Measurements from ENCODE around the gene HDAC9.

DNA sequence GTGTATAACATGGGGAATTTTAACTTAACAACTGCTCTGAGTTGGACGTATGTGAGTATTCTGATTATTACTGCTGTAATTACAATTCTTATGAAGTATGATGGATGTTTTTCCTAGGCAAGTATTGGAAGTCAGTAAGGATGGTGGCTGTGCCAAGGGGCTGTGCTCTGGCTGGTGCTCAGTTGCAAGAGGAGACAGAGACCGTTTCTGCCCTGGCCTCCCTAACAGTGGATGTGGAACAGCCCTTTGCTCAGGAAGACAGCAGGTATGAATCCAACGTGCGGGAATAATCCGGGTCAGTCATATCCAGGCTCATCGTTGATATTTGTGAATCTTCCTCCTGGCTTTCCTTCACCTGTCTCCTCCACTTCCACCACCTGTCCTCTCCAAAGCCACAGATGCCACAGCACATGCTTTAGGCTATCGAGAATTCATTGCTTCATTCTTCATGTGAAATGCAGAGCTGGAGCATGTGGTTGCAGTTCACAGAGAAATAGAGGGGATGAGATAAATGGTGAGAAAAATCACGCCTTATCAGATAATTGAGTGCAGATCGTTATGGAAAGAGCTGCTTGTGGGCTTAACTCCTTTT lies 480.2 kb downstream of the HDAC9 start:
- TF ChIP-seq, protein P1, sequence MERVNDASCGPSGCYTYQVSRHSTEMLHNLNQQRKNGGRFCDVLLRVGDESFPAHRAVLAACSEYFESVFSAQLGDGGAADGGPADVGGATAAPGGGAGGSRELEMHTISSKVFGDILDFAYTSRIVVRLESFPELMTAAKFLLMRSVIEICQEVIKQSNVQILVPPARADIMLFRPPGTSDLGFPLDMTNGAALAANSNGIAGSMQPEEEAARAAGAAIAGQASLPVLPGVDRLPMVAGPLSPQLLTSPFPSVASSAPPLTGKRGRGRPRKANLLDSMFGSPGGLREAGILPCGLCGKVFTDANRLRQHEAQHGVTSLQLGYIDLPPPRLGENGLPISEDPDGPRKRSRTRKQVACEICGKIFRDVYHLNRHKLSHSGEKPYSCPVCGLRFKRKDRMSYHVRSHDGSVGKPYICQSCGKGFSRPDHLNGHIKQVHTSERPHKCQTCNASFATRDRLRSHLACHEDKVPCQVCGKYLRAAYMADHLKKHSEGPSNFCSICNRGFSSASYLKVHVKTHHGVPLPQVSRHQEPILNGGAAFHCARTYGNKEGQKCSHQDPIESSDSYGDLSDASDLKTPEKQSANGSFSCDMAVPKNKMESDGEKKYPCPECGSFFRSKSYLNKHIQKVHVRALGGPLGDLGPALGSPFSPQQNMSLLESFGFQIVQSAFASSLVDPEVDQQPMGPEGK (CRISPR knock-in tag; IDR thresholded peaks at IDR 0.05; ENCODE audit: borderline replicate concordance), result no peak
- TF ChIP-seq RARB (CRISPR knock-in tag; IDR thresholded peaks at IDR 0.05), result no peak
- TF ChIP-seq, protein P2, sequence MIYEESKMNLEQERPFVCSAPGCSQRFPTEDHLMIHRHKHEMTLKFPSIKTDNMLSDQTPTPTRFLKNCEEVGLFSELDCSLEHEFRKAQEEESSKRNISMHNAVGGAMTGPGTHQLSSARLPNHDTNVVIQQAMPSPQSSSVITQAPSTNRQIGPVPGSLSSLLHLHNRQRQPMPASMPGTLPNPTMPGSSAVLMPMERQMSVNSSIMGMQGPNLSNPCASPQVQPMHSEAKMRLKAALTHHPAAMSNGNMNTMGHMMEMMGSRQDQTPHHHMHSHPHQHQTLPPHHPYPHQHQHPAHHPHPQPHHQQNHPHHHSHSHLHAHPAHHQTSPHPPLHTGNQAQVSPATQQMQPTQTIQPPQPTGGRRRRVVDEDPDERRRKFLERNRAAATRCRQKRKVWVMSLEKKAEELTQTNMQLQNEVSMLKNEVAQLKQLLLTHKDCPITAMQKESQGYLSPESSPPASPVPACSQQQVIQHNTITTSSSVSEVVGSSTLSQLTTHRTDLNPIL (CRISPR knock-in tag; IDR thresholded peaks at IDR 0.05; ENCODE audit: low read depth), result no peak
- no peak for TF ChIP-seq ZFP30 (CRISPR knock-in tag; IDR thresholded peaks at IDR 0.05)
- no peak for TF ChIP-seq ARNTL (CRISPR knock-in tag; IDR thresholded peaks at IDR 0.05; ENCODE audit: borderline replicate concordance, low read depth)
- no peak for TF ChIP-seq BACH2 (CRISPR knock-in tag; IDR thresholded peaks at IDR 0.05; ENCODE audit: borderline replicate concordance)
- TF ChIP-seq ZNF70 (CRISPR knock-in tag; IDR thresholded peaks at IDR 0.05), result no peak

Measured in SK-N-SH treated with all-trans-retinoic acid at 6 μM for 48 hours (cell line).